Hematopoietic multipotent progenitor cell (in vitro differentiated cells): ENCODE results near the gene DHRS7B. TPM values are rescaled to one million over a fixed set of nuclear protein-coding genes. Genes with fewer than 3 reads are reported as not detected.

ENCODE experiments used
- DNase-seq, 3 donors: peaks; one replicate each; pipeline ENCODE4 v3.0.0-alpha.2; 2011 to 2015; ENCODE audit warnings: low read depth in 2 of 3, low spot score in 2 of 3
- small RNA-seq: library from RNA; depleted of rRNA; stranded (forward); fragments of <200 nt; gene quantifications from one replicate; pipeline ENCODE3, GENCODE V24; 2012
- total RNA-seq: library from RNA; depleted of rRNA; stranded (reverse); fragments of >200 nt; gene quantifications from one replicate; pipeline ENCODE4 v1.2.3, GENCODE V29; 2012

DHRS7B gene
- total RNA-seq, 1 donor: 41.5 TPM

- DNase-seq: no peak
These were observed 104.8 kb downstream of the DHRS7B start for GRCh38 chr17:21231533-21231932.

- no peak for DNase-seq
These were observed 105.4 kb downstream of the DHRS7B start for GRCh38 chr17:21232033-21232749.

- DNase-seq: no peak
These were observed 107.0 kb downstream of the DHRS7B start for GRCh38 chr17:21233581-21234347.

- DNase-seq: no peak
These were observed 109.2 kb downstream of the DHRS7B start for GRCh38 chr17:21235921-21236320.

- peak in 2 of 3 donors; percentile 18 to 36 for DNase-seq
These were observed 113.1 kb downstream of the DHRS7B start for GRCh38 chr17:21239680-21240368.

- DNase-seq: no peak
These were observed 113.7 kb downstream of the DHRS7B start for GRCh38 chr17:21240369-21241055.

Small RNA genes lying within 50 kb of the gene (small RNA-seq; reads per million reads assigned to genes)
- gene RN7SL426P: not detected

Other genes with a start within 250 kb of the DHRS7B start
- gene USP22, start 84.0 kb upstream of the DHRS7B start, total RNA-seq: 331 TPM
- gene TMEM11, start 87.2 kb downstream of the DHRS7B start, total RNA-seq: 32.9 TPM
- 8.6 TPM for gene NATD1, start 126.4 kb downstream of the DHRS7B start, total RNA-seq
- gene MAP2K3, start 157.7 kb downstream of the DHRS7B start, total RNA-seq: 57.6 TPM
- gene KCNJ12, start 249.4 kb downstream of the DHRS7B start, total RNA-seq: 14.5 TPM